A549 (cell line): ENCODE data around the gene MAML2. TPM values are rescaled to one million over a fixed set of nuclear protein-coding genes. Genes with fewer than 3 reads are reported as not detected.

Experiments used
- ATAC-seq, 2 experiments: fragments of 200-7000 bp in 1 of 2; fragments of >200 bp in 1 of 2; cut with Nextera tagmentation in 1 of 2; cut with Tn5 transposase in 1 of 2; 3 replicates each; pipeline versions ENCODE4 v1.8.0 to v1.9.1; 2018 to 2020; ENCODE audit warnings: mild to moderate bottlenecking in 1 of 2, moderate library complexity in 1 of 2
- CTCF ChIA-PET: fragments of 300-600 bp; sonication (Branson Sonifier 250); formaldehyde crosslinking; extraction: SDS; loops from one replicate; lab custom pipeline; 2021; ENCODE audit warnings: antibody characterized with exemption, inconsistent platforms; lab: Yijun Ruan, JAX
- POLR2A ChIA-PET: fragments of 350-600 bp; formaldehyde crosslinking; extraction: SDS; loops from one replicate; lab custom pipeline; 2021; ENCODE audit warnings: antibody characterized with exemption, inconsistent platforms; lab: Yijun Ruan, JAX
- DNase-seq, 2 experiments: peaks; one replicate each; pipeline versions ENCODE4 v3.0.0 to v3.0.0-alpha.2; 2011 to 2016; ENCODE audit warnings: low read depth in 1 of 2, low spot score in 1 of 2
- FAIRE-seq: peaks from 2 replicates; lab custom pipeline; 2011; peaks lifted over from hg19 to GRCh38; lab: Jason Lieb, UNC
- H3K27ac ChIP-seq, 2 experiments: fragments of >200 bp; sonication (Bioruptor Twin); formaldehyde crosslinking; 3 replicates each; pipeline ENCODE4 v1.5.1; 2016 to 2017
- H3K4me1 ChIP-seq: fragments of >200 bp; sonication (Bioruptor Twin); formaldehyde crosslinking; 3 replicates; pipeline ENCODE4 v1.6.1; 2016
- H3K4me2 ChIP-seq: fragments of >200 bp; sonication (Bioruptor Twin); formaldehyde crosslinking; 3 replicates; pipeline ENCODE4 v1.6.1; 2016
- H3K4me3 ChIP-seq: fragments of >200 bp; sonication (Bioruptor Twin); formaldehyde crosslinking; 3 replicates; pipeline ENCODE4 v1.5.1; 2016
- H3K9me3 ChIP-seq: fragments of >200 bp; sonication (Bioruptor Twin); formaldehyde crosslinking; 3 replicates; pipeline ENCODE4 v1.6.1; 2016
- CHD4 ChIP-seq: fragments of 200-600 bp; sonication (generic); IDR thresholded peaks from 2 replicates; pipeline ENCODE4 v1.6.1; 2016; ENCODE audit warnings: antibody characterized with exemption, mild to moderate bottlenecking, borderline replicate concordance
- EP300 ChIP-seq, 2 experiments: fragments of >200 bp; sonication (Bioruptor Twin); formaldehyde crosslinking; IDR thresholded peaks; 2 replicates in 1 of 2; 3 replicates in 1 of 2; pipeline ENCODE4 v1.6.1; 2016 to 2017
- ESRRA ChIP-seq: fragments of 150-350 bp; IDR thresholded peaks from 2 replicates; pipeline ENCODE4 v1.6.1; 2014; ENCODE audit warnings: mild to moderate bottlenecking, low read length, borderline replicate concordance
- HEYL ChIP-seq: fragments of 250-450 bp; sonication (Bioruptor Pico); IDR thresholded peaks from 2 replicates; pipeline ENCODE4 v1.8.0; 2021; ENCODE audit warnings: mild to moderate bottlenecking, moderate library complexity
- HMGXB4 ChIP-seq: fragments of 250-450 bp; sonication (Bioruptor Pico); IDR thresholded peaks from 2 replicates; pipeline ENCODE4 v1.5.0; 2021; ENCODE audit warnings: mild to moderate bottlenecking, moderate library complexity, borderline replicate concordance
- JUNB ChIP-seq: fragments of >200 bp; sonication (Bioruptor Twin); formaldehyde crosslinking; IDR thresholded peaks from 2 replicates; pipeline ENCODE4 v1.6.1; 2016
- MAZ ChIP-seq: fragments of 150-350 bp; IDR thresholded peaks from 2 replicates; pipeline ENCODE4 v1.6.1; 2014; ENCODE audit warnings: antibody characterized with exemption, low read depth, low read length, borderline replicate concordance
- MYC ChIP-seq: IDR thresholded peaks from 2 replicates; pipeline ENCODE4 v1.6.1; 2012; ENCODE audit warnings: mild to moderate bottlenecking, inconsistent platforms, low read length, improper control_type of control experiment, borderline replicate concordance
- NR3C1 ChIP-seq: fragments of >200 bp; sonication (Bioruptor Twin); formaldehyde crosslinking; IDR thresholded peaks from 3 replicates; pipeline ENCODE4 v1.6.1; 2017
- PHF8 ChIP-seq: fragments of 200-600 bp; sonication (generic); IDR thresholded peaks from 2 replicates; pipeline ENCODE4 v1.6.1; 2016; ENCODE audit warnings: low read depth, mild to moderate bottlenecking, antibody characterized with exemption, moderate library complexity, borderline replicate concordance
- RAD21 ChIP-seq, 2 experiments: fragments of >200 bp in 1 of 2; sonication (Bioruptor Twin) in 1 of 2; formaldehyde crosslinking in 1 of 2; IDR thresholded peaks in 1 of 2; conservative IDR thresholded peaks in 1 of 2; 2 replicates in 1 of 2; 3 replicates in 1 of 2; pipeline ENCODE4 v1.6.1; 2012 to 2018; ENCODE audit warnings: inconsistent platforms in 1 of 2
- TFCP2L1 ChIP-seq: fragments of 250-450 bp; sonication (Bioruptor Pico); IDR thresholded peaks from 2 replicates; pipeline ENCODE4 v1.5.0; 2021; ENCODE audit warnings: mild to moderate bottlenecking
- ZNF302 ChIP-seq: fragments of 250-450 bp; sonication (Bioruptor Pico); IDR thresholded peaks from 2 replicates; pipeline ENCODE4 v1.9.0; 2021; ENCODE audit warnings: inconsistent platforms, mild to moderate bottlenecking, moderate library complexity
- WGBS: methylation state at CpG from one replicate; pipeline ENCODE4 v1.1.6; 2017; ENCODE audit errors: missing lambda C conversion rate; 5-methylcytosine and 5-hydroxymethylcytosine counted together
- polyA plus RNA-seq, 4 experiments: library from polyadenylated mRNA; depleted of rRNA in 3 of 4; stranded (reverse); fragments of >200 nt; fragmentation: RNase III in 1 of 4; extraction: RNeasy Plus Mini Kit Qiagen cat#74134 plus additional on column Dnase treatment in 1 of 4; gene quantifications; 2 replicates in 3 of 4; 3 replicates in 1 of 4; pipeline ENCODE4 v1.2.3, GENCODE V29; 2011 to 2017
- TF ChIP-seq, protein P1 (sequence below): fragments of 250-450 bp; sonication (Bioruptor Pico); IDR thresholded peaks from 2 replicates; pipeline ENCODE4 v1.5.0; 2020; ENCODE audit warnings: low read depth, mild to moderate bottlenecking, moderate library complexity
- TF ChIP-seq, protein P2 (sequence below): fragments of 450-650 bp; IDR thresholded peaks from 2 replicates; pipeline ENCODE4 v1.6.1; 2014; ENCODE audit warnings: antibody characterized with exemption
- TF ChIP-seq, protein P3 (sequence below): IDR thresholded peaks from 2 replicates; pipeline ENCODE4 v1.6.1; 2012

Gene MAML2
- polyA plus RNA-seq, 2 of the 4 experiments (the other 2 are of a cell fraction), result 1.5 to 2.5 TPM

DNA sequence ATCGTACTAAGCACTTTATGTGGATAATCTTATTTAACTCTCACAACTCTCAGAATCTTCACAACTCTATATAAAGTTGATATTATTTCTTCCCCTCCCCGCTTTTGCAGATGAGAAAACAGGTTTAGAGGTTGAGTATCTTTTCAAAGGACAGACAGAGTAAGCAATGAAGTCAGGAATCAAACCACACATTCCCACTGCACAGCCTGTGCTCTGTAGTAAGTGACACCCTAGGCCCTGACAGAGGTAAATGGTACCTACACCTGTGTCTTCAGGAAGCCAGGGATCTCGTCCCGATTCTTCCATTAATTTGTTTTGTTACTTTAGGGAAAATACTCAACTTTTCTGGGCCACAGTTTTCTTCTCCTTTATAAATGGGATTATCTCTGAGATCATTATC is 246.6 kb downstream of the MAML2 start (continued):
- no peak for TF ChIP-seq RAD21 (conservative IDR thresholded peaks at IDR 0.05 in 1 of 2, IDR thresholded peaks at IDR 0.05 in 1 of 2)
- TF ChIP-seq ESRRA, result no peak
- no peak for TF ChIP-seq JUNB

- no peak overlapping the region for H3K27ac ChIP-seq
- H3K9me3 ChIP-seq, result no peaks in the 10 kb centered on the region
- DNase-seq, result no peak
- H3K4me2 ChIP-seq, result no peak overlapping the region
- H3K4me1 ChIP-seq, result peaks cover 14% of the 10 kb centered on the region
- FAIRE-seq, result no peak
- TF ChIP-seq ESRRA (no peak), RAD21 (conservative IDR thresholded peaks at IDR 0.05 in 1 of 2, IDR thresholded peaks at IDR 0.05 in 1 of 2) (no peak), NR3C1 (no peak), MYC (no peak), ZNF302 (CRISPR knock-in tag) (no peak), HEYL (CRISPR knock-in tag) (no peak), MAZ (no peak)
- TF ChIP-seq, protein P1, sequence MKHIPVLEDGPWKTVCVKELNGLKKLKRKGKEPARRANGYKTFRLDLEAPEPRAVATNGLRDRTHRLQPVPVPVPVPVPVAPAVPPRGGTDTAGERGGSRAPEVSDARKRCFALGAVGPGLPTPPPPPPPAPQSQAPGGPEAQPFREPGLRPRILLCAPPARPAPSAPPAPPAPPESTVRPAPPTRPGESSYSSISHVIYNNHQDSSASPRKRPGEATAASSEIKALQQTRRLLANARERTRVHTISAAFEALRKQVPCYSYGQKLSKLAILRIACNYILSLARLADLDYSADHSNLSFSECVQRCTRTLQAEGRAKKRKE (CRISPR knock-in tag), result no peak
- TF ChIP-seq, all 56 proteins: peak for 0
- WGBS, result 73% methylated on average over 2 of the region's 2 CpGs
- no peak for ATAC-seq
- ChIA-PET POLR2A (no interaction called here), CTCF (no interaction called here)
- H3K4me3 ChIP-seq, result no peak overlapping the region
These were observed 247.1 kb downstream of the MAML2 start for GRCh38 chr11:96095884-96096303.

DNA sequence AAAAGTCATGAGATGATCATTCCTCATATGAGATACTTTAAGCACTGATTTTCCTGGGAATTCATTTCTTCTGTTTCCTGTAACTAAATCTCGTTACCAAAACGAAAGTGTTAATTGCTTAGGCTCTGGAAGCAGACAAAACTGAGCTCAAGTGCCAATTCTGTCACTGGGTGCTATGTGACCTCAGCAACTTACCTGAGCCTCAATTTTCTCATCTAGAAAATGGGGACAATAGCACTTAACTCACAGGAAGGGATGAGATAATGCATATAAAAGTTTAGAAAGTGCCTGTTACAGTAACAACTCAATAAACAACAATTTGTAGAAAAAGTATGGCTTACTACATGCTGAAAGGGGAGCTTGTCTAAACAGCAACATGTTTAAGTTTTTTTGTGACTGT is 248.8 kb downstream of the MAML2 start:
- CTCF ChIA-PET, result no interaction called here
- no peak overlapping the region for H3K4me3 ChIP-seq
- H3K27ac ChIP-seq, result no peak overlapping the region
- no peaks in the 10 kb centered on the region for H3K9me3 ChIP-seq
- peaks cover 14% of the 10 kb centered on the region for H3K4me1 ChIP-seq
- no peak for ATAC-seq
- POLR2A ChIA-PET, result no interaction called here
- H3K4me2 ChIP-seq, result no peak overlapping the region
- WGBS, result 47% methylated on average over 2 of the region's 2 CpGs
- DNase-seq, result no peak
- no peak for FAIRE-seq
- TF ChIP-seq, protein P2, sequence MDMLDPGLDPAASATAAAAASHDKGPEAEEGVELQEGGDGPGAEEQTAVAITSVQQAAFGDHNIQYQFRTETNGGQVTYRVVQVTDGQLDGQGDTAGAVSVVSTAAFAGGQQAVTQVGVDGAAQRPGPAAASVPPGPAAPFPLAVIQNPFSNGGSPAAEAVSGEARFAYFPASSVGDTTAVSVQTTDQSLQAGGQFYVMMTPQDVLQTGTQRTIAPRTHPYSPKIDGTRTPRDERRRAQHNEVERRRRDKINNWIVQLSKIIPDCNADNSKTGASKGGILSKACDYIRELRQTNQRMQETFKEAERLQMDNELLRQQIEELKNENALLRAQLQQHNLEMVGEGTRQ, result no peak
- no peak for TF ChIP-seq HMGXB4 (CRISPR knock-in tag)
- no peak for TF ChIP-seq TFCP2L1
- no peak for TF ChIP-seq ZNF302 (CRISPR knock-in tag)
- TF ChIP-seq PHF8, result no peak
- no peak for TF ChIP-seq EP300 (IDR thresholded peaks at IDR 0.05)

DNA sequence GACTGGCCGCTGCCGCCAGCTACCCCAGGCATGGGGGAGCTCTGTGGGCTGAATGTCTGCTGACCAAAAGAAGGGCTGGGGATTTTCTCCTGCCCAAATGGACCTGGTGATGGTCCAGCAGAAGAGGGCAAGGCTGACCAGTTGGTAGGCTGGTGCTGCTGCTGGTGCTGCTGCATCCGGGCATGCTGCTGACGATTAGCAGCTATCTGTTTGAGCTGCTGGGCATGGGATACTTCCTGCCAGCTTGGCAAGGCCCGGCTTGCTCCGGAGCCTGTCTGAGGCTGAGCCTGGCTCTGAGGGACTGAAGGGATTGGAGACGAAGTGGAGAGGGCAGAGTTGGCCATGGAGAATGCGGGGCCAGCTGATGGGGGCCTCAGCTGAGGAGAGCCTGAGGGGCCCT is 250.5 kb downstream of the MAML2 start:
- CTCF ChIA-PET, result interaction anchor here (1.6 kb wide), 1 partner anchor 248 kb away, joined by 5 read pairs; no protein-coding TSS in a partner anchor
- Histone ChIP-seq H3K9me3 (no peaks in the 10 kb centered on the region), H3K4me2 (no peak overlapping the region)
- TF ChIP-seq, protein P3, sequence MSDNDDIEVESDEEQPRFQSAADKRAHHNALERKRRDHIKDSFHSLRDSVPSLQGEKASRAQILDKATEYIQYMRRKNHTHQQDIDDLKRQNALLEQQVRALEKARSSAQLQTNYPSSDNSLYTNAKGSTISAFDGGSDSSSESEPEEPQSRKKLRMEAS, result no peak
- TF ChIP-seq TFCP2L1, result no peak
- no peak for TF ChIP-seq CHD4
- TF ChIP-seq, all 56 proteins: peak for 0
- Histone ChIP-seq H3K27ac (no peak overlapping the region), H3K4me1 (no peaks in the 10 kb centered on the region), H3K4me3 (no peak overlapping the region)
- ATAC-seq, result no peak
- 88% methylated on average over 2 of the region's 8 CpGs for WGBS
- no peak for FAIRE-seq
- POLR2A ChIA-PET, result interaction anchor here (1.2 kb wide), 1 partner anchor 251 kb away, joined by 3 read pairs; no protein-coding TSS in a partner anchor
- no peak for DNase-seq
